NT2/D1 (cell line): ENCODE results near the gene RAP2A.

Experiments
- DNase-seq: peaks from one replicate; pipeline ENCODE4 v3.0.0-alpha.2; 2011; ENCODE audit warnings: low read depth, low spot score
- H3K27me3 ChIP-seq: 2 replicates; pipeline ENCODE4 v1.6.0; 2011; ENCODE audit warnings: mild to moderate bottlenecking; ENCODE audit not compliant: insufficient read length, insufficient read depth
- H3K36me3 ChIP-seq: 2 replicates; pipeline ENCODE4 v1.6.1; 2011; ENCODE audit warnings: mild to moderate bottlenecking, low read length, mixed read lengths; ENCODE audit not compliant: insufficient read depth, insufficient read length
- H3K4me1 ChIP-seq: 2 replicates; pipeline ENCODE4 v1.5.1; 2011; ENCODE audit not compliant: insufficient read depth, insufficient read length
- H3K4me3 ChIP-seq: 2 replicates; pipeline ENCODE4 v1.5.1; 2011; ENCODE audit warnings: low read depth; ENCODE audit not compliant: insufficient read length
- H3K9ac ChIP-seq: 2 replicates; pipeline ENCODE4 v1.6.0; 2011; ENCODE audit warnings: low read depth; ENCODE audit not compliant: insufficient read length
- H3K9me3 ChIP-seq: 2 replicates; pipeline ENCODE4 v1.5.1; 2011; ENCODE audit warnings: mild to moderate bottlenecking, low read length; ENCODE audit not compliant: insufficient read depth
- SUZ12 ChIP-seq: IDR thresholded peaks from 2 replicates; pipeline ENCODE4 v1.6.1; 2011; ENCODE audit not compliant: insufficient read length, insufficient read depth; ENCODE audit errors: extremely low read depth
- YY1 ChIP-seq: IDR thresholded peaks from 2 replicates; pipeline ENCODE4 v1.6.1; 2011; ENCODE audit not compliant: insufficient read length, insufficient read depth
- ZNF274 ChIP-seq: IDR thresholded peaks from 2 replicates; pipeline ENCODE4 v1.6.1; 2011; ENCODE audit warnings: mild to moderate bottlenecking, low read depth, low read length

RAP2A gene

DNA sequence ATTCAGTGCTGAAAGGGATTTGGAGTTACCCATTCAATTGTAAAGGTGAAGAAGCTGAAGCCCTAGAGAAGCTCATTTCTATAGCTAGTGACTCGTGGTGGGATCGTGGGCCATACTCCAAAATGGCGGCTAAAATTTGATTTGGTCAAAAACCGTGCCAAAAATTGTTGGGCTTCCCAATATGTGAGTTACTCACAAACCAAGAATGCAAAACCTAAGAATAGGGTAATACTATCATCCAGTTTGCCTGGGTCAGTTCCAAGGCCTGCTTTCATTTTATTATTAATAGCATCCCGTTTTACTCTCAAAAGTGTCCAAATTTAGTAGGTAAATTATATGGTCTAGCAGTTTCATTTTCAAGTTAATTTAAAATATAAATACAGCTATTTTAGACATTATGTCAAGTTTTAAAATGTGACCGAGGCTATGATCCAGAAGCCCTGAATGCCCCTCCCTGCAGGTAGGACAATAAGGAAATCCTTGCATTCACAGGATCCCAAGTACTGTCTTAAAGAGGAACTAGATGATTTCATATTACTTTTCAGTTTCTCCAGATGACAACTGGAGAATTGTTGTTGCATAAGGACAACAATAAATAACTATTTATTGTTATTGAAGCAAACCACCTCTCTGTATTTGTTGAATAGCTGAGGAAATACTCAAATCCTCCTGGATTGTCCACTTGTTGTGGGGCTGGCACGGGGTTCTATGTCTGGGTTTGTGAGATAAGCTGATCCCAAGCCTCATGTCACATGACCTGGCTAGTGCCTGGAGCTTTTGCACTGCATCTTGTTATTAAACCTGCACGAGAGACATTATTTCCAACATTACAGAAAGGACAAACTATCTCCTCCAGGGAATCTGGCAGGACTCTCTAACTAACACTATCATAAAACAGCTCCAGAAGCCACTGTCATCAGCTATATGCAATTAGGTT, 11.6 kb upstream of the RAP2A start:
- Histone ChIP-seq H3K4me3 (no peak overlapping the region), H3K27me3 (no peaks in the 10 kb centered on the region), H3K9ac (no peak overlapping the region), H3K9me3 (no peaks in the 10 kb centered on the region), H3K36me3 (no peaks in the 10 kb centered on the region), H3K4me1 (no peaks in the 10 kb centered on the region)
- DNase-seq = no peak
- TF ChIP-seq YY1 (no peak), SUZ12 (no peak), ZNF274 (no peak)

DNA sequence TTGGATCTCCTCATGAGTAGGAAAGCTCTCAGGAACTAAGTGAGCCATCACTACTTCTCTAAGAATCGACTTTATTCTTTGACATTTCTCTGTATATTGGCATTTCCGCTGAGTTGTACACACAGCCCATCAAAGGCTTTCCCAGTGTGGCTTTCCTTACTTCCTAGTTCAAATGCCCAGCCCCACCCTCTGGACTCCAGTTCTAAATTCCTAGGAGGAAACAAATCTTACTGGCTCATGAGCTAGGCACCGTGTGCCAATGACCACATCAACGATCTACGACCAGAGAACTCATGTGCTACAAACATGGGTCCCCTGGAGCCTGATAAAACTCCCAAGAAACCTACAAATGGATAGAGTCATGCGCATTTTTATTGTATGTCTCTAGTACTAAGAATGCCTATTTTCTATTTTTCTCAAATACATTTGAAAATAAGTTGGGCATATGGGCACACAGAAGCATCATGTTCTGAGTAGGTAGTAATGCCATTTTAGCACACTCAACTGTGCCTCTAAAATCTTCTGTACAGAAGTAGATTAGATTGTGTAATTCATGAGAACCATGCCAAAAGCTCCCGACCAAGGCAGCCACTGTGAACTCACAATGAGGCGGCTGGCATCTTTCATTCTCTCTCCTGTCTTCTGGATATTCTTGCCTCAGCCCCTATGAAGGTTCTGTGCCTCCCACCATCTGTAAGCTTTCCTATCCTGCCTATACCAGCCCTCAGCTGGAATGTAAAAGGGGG, 10.5 kb upstream of the RAP2A start:
- no peak overlapping the region for H3K9ac ChIP-seq
- no peak overlapping the region for H3K4me3 ChIP-seq
- H3K27me3 ChIP-seq = no peaks in the 10 kb centered on the region
- TF ChIP-seq ZNF274 = no peak
- no peak for TF ChIP-seq SUZ12
- TF ChIP-seq YY1 = no peak
- H3K4me1 ChIP-seq = no peaks in the 10 kb centered on the region
- H3K9me3 ChIP-seq = no peaks in the 10 kb centered on the region
- no peaks in the 10 kb centered on the region for H3K36me3 ChIP-seq
- DNase-seq = no peak

DNA sequence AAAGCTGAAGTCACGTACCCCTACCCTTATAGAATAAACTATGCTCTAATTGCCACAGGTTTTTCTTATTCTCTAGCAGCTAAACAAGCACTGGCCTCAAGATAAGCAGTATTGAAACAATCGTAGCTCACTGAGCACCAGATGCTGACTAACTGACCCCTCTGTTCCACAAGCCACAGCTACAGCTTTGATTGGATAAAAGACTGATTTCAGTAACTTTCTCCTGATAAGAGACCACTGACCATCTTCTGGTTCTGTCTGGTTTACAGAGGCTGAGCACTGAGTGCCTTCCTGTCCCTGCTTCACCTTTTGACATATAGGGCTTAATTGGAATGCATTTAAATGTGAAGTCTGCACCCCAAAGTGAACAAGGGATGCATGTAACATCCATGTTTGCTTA, 8.4 kb upstream of the RAP2A start:
- no peak for TF ChIP-seq SUZ12
- no peak for TF ChIP-seq YY1
- no peak for TF ChIP-seq ZNF274

DNA sequence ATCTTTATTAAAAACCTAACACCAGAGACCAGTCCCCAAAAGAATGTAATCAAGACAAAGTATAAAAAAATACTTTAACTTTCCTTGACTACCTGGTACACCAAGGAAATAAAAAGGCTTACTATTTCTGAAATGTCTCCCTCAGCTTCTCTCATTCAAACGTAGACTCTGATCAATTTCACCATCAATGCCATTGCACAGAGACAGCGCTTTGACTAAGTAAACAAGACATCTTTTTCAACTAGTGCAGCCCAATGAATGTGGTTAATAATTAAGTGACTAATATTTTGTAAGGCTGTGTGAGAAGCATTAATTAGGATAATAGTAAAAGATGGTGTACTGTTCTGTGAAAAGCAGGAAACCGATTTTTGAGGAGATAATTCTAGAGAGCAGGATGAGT, 7.3 kb upstream of the RAP2A start:
- H3K4me3 ChIP-seq = no peak overlapping the region
- DNase-seq = no peak
- H3K9ac ChIP-seq = no peak overlapping the region
- TF ChIP-seq YY1 (no peak), ZNF274 (no peak), SUZ12 (no peak)
- no peaks in the 10 kb centered on the region for H3K4me1 ChIP-seq
- no peaks in the 10 kb centered on the region for H3K27me3 ChIP-seq
- H3K9me3 ChIP-seq = no peaks in the 10 kb centered on the region
- H3K36me3 ChIP-seq = no peaks in the 10 kb centered on the region

More for the DNA sequence above, 8.4 kb upstream of the RAP2A start:
- H3K4me1 ChIP-seq = no peaks in the 10 kb centered on the region
- H3K36me3 ChIP-seq = no peaks in the 10 kb centered on the region
- no peak overlapping the region for H3K9ac ChIP-seq
- DNase-seq = no peak
- H3K27me3 ChIP-seq = no peaks in the 10 kb centered on the region
- no peak overlapping the region for H3K4me3 ChIP-seq
- no peaks in the 10 kb centered on the region for H3K9me3 ChIP-seq

DNA sequence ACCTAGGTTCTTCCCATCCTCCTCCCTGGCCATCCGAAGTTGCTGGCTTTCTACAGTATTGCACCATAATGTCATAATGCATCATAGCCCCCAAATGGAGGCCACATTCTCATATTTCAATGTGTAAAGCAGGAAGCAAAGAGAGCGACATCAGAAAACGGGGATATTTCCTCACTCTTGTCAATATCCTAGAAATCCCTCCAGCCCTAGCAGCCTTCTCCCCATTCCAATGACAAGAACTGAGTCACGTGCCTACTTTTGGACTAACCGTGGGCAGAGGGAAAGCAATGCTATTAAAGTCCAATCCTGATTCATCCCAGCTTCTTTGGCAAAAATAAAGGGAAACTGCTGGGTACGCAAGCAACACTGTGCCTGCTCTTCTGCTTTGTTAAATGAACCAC, 4.3 kb upstream of the RAP2A start:
- Histone ChIP-seq H3K4me1 (peaks cover 2% of the 10 kb centered on the region), H3K9me3 (0 out of 2 replicates have a peak, but pooled peaks cover 9% of the 10 kb centered on the region), H3K4me3 (no peak overlapping the region), H3K9ac (no peak overlapping the region), H3K36me3 (no peaks in the 10 kb centered on the region), H3K27me3 (no peaks in the 10 kb centered on the region)
- TF ChIP-seq ZNF274 = no peak
- TF ChIP-seq YY1 = no peak
- TF ChIP-seq SUZ12 = no peak
- no peak for DNase-seq

DNA sequence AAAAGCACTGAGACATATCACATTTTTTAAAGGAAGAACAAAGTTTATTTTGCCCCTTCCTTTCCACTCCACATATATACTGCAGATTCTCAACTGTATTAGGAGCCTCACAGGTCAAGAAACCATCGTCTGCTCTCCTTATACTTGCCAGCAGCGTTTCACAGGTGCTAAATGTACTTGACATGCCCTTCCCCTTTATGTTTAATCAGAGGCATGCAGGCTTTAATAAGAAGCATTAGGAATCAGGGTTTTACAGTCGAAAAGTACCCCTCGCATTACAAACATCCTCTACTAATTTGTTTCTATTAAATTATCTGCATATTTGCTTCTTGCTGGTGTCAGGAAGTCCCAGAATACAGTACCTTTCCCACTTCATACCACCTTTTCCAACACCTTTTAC, 3.7 kb upstream of the RAP2A start:
- no peak for TF ChIP-seq ZNF274
- TF ChIP-seq SUZ12 = no peak
- no peak for TF ChIP-seq YY1
- Histone ChIP-seq H3K4me3 (no peak overlapping the region), H3K36me3 (no peaks in the 10 kb centered on the region), H3K4me1 (peaks cover 2% of the 10 kb centered on the region), H3K9me3 (0 out of 2 replicates have a peak, but pooled peaks cover 9% of the 10 kb centered on the region), H3K9ac (no peak overlapping the region), H3K27me3 (no peaks in the 10 kb centered on the region)
- no peak for DNase-seq
